B cell (primary cell): ENCODE measurements around the gene MED17. TPM values are rescaled to one million over a fixed set of nuclear protein-coding genes. Genes with fewer than 3 reads are reported as not detected.

Source experiments
- ATAC-seq: fragments of 200-7000 bp; cut with Tn5 transposase; one replicate; pipeline ENCODE4 v1.10.0; 2021; ENCODE audit warnings: low read depth, mild to moderate bottlenecking, moderate number of reproducible peaks, moderate library complexity
- CTCF ChIA-PET: fragments of 350-600 bp; sonication (Branson Sonifier 250); formaldehyde crosslinking; loops from one replicate; lab custom pipeline; 2021; ENCODE audit warnings: antibody characterized with exemption, inconsistent platforms; lab: Charles Lee
- POLR2A ChIA-PET: fragments of 350-600 bp; sonication (Branson Sonifier 250); formaldehyde crosslinking; loops from one replicate; lab custom pipeline; 2021; ENCODE audit warnings: antibody characterized with exemption; lab: Charles Lee
- DNase-seq: peaks from one replicate; pipeline ENCODE4 v3.0.0; 2013
- H2AFZ ChIP-seq: 2 replicates; pipeline ENCODE4 v1.6.1; 2012; ENCODE audit warnings: mild to moderate bottlenecking, low read depth, low read length; ENCODE audit not compliant: insufficient read depth, poor library complexity, severe bottlenecking
- H3K27ac ChIP-seq, 2 donors: 1 replicate in 1 of 2; 2 replicates in 1 of 2; pipeline ENCODE4 v1.5.1; 2012 to 2013; ENCODE audit warnings: low read length in 2 of 2, mild to moderate bottlenecking in 2 of 2, moderate library complexity in 1 of 2
- H3K27me3 ChIP-seq, 4 experiments: fragments of 200-600 bp in 1 of 4; sonication (generic) in 1 of 4; replicated peaks in 1 of 4; 1 replicate in 2 of 4; 2 replicates in 2 of 4; pipeline versions ENCODE4 v1.6.1 to v1.7.0; 2013 to 2016; ENCODE audit warnings: low read length in 3 of 4, mild to moderate bottlenecking in 2 of 4, mixed read lengths in 1 of 4, moderate library complexity in 1 of 4; ENCODE audit not compliant: insufficient read depth in 4 of 4, control insufficient read depth in 3 of 4; ENCODE audit errors: control extremely low read depth in 1 of 4
- H3K36me3 ChIP-seq, 2 experiments: replicated peaks in 1 of 2; 1 replicate in 1 of 2; 2 replicates in 1 of 2; pipeline versions ENCODE4 v1.6.1 to v1.7.1; 2013; ENCODE audit warnings: low read length in 1 of 2; ENCODE audit not compliant: insufficient read depth in 2 of 2, control insufficient read depth in 1 of 2; ENCODE audit errors: control extremely low read depth in 1 of 2, extremely low read depth in 1 of 2
- H3K4me1 ChIP-seq, 2 donors: fragments of 200-600 bp in 1 of 2; sonication (generic) in 1 of 2; 1 replicate in 1 of 2; 2 replicates in 1 of 2; pipeline versions ENCODE4 v1.5.1 to v1.6.1; 2013 to 2017; ENCODE audit warnings: low read length in 2 of 2; ENCODE audit not compliant: control insufficient read depth in 2 of 2, insufficient read depth in 2 of 2
- H3K4me2 ChIP-seq: replicated peaks from 2 replicates; pipeline ENCODE3; 2012; ENCODE audit warnings: mild to moderate bottlenecking, low read depth, low read length; ENCODE audit not compliant: poor library complexity, severe bottlenecking
- H3K4me3 ChIP-seq, 5 experiments: fragments of 200-600 bp in 1 of 5; sonication (generic) in 1 of 5; 1 replicate in 3 of 5; 2 replicates in 2 of 5; pipeline versions ENCODE4 v1.5.1 to v1.7.0; 2011 to 2016; ENCODE audit warnings: low read length in 4 of 5, mild to moderate bottlenecking in 4 of 5, low read depth in 2 of 5, control low read depth in 1 of 5, moderate library complexity in 1 of 5; ENCODE audit not compliant: insufficient read depth in 1 of 5; ENCODE audit errors: control extremely low read depth in 1 of 5, extremely low read depth in 1 of 5
- H3K79me2 ChIP-seq: fragments of 200-600 bp; sonication (generic); one replicate; pipeline ENCODE4 v1.6.0; 2016; ENCODE audit warnings: low read length; ENCODE audit not compliant: control insufficient read depth, insufficient read depth
- H3K9ac ChIP-seq: fragments of 200-600 bp; sonication (generic); 2 replicates; pipeline ENCODE4 v1.6.1; 2017; ENCODE audit warnings: mild to moderate bottlenecking, low read length, moderate library complexity
- H3K9me3 ChIP-seq, 3 donors: one replicate each; pipeline versions ENCODE4 v1.6.1 to v1.7.1; 2013; ENCODE audit warnings: low read length in 2 of 3; ENCODE audit not compliant: control insufficient read depth in 2 of 3, insufficient read depth in 1 of 3; ENCODE audit errors: control extremely low read depth in 1 of 3
- H4K20me1 ChIP-seq: 2 replicates; pipeline ENCODE4 v1.6.0; 2012; ENCODE audit warnings: mild to moderate bottlenecking, low read length; ENCODE audit not compliant: insufficient read depth, control insufficient read depth, poor library complexity, severe bottlenecking
- H3K27ac Mint-ChIP-seq: one replicate; pipeline ENCODE4 v1.8.0; 2021; ENCODE audit warnings: mixed read lengths
- H3K27me3 Mint-ChIP-seq: one replicate; pipeline ENCODE4 v1.8.0; 2021; ENCODE audit warnings: mixed read lengths
- H3K4me1 Mint-ChIP-seq: one replicate; pipeline ENCODE4 v1.8.0; 2021; ENCODE audit warnings: mixed read lengths
- H3K4me3 Mint-ChIP-seq: one replicate; pipeline ENCODE4 v1.8.0; 2021; ENCODE audit warnings: mixed read lengths
- H3K9me3 Mint-ChIP-seq: one replicate; pipeline ENCODE4 v1.8.0; 2022; ENCODE audit warnings: mixed read lengths; ENCODE audit not compliant: insufficient read depth
- CTCF ChIP-seq: fragments of 200-600 bp; IDR thresholded peaks from one replicate; pipeline ENCODE4 v1.8.0; 2022; ENCODE audit warnings: antibody characterized with exemption, mild to moderate bottlenecking
- EZH2 ChIP-seq: IDR thresholded peaks from 2 replicates; pipeline ENCODE4 v1.6.1; 2012; ENCODE audit warnings: borderline replicate concordance, low read depth, mild to moderate bottlenecking, moderate library complexity, low read length; ENCODE audit not compliant: insufficient read depth, poor library complexity, severe bottlenecking
- WGBS: methylation state at CpG from one replicate; pipeline ENCODE4 v1.1.5; 2013; ENCODE audit warnings: missing lambda C conversion rate; ENCODE audit not compliant: insufficient coverage; 5-methylcytosine and 5-hydroxymethylcytosine counted together
- intact Hi-C: fragments of 100-400 bp; cut with micrococcal nuclease; formaldehyde crosslinking; loops from one replicate; pipeline ENCODE4 v1.10.0; 2022
- polyA plus RNA-seq: library from polyadenylated mRNA; depleted of rRNA; stranded (reverse); fragments of >200 nt; gene quantifications from 2 replicates; pipeline ENCODE4 v1.2.3, GENCODE V29; 2012
- total RNA-seq, 2 donors: library from RNA; stranded (reverse); fragments of 120-200 nt in 1 of 2; gene quantifications; 1 replicate in 1 of 2; 2 replicates in 1 of 2; pipeline versions ENCODE4 v1.2.3 to v1.2.4, GENCODE V29; 2013 to 2022

The MED17 gene
- total and polyA plus RNA-seq, 2 donors (not counting 1 experiment from before 2014, with no cell fraction given), result 26.1 to 78.1 TPM

- ChIA-PET CTCF (no interaction called here), POLR2A (no interaction called here)
- Histone ChIP-seq H3K9ac (no peak overlapping the region), H4K20me1 (no peaks in the 10 kb centered on the region), H3K79me2 (no peaks in the 10 kb centered on the region), H3K4me2 (no peak overlapping the region), H3K9me3 (peaks cover 0 to 5% (median 0%) of the 10 kb centered on the region in 3 donors), H3K27me3 (no peaks in the 10 kb centered on the region), H3K4me3 (no peak overlapping the region), H3K27ac (no peak overlapping the region), H2AFZ (no peak overlapping the region), H3K36me3 (peaks cover 0 to 21% of the 10 kb centered on the region in 2 experiments), H3K4me1 (no peaks in the 10 kb centered on the region)
- no peak for ATAC-seq
- no peak for TF ChIP-seq EZH2
- TF ChIP-seq CTCF, result no peak
- DNase-seq, result no peak
- Mint-ChIP-seq H3K4me3 (no peak overlapping the region), H3K4me1 (no peaks in the 10 kb centered on the region), H3K9me3 (no peaks in the 10 kb centered on the region), H3K27ac (no peak overlapping the region), H3K27me3 (no peaks in the 10 kb centered on the region)
- intact Hi-C loops, result no loop called here
- 100% methylated on average over 3 of the region's 5 CpGs for WGBS
Observed at GRCh38 chr11:93766504-93766903, 17.6 kb upstream of the MED17 start.

GRCh38 chr11:93767018-93767417 lies 17.1 kb upstream of the MED17 start:
- peaks cover 0 to 21% of the 10 kb centered on the region in 2 experiments for H3K36me3 ChIP-seq
- ChIA-PET CTCF (no interaction called here), POLR2A (no interaction called here)
- no peak for TF ChIP-seq EZH2
- TF ChIP-seq CTCF, result no peak
- no peak overlapping the region for H3K9ac ChIP-seq
- Mint-ChIP-seq H3K27me3 (no peaks in the 10 kb centered on the region), H3K27ac (no peak overlapping the region), H3K9me3 (no peaks in the 10 kb centered on the region), H3K4me3 (no peak overlapping the region), H3K4me1 (no peaks in the 10 kb centered on the region)
- no peak overlapping the region for H2AFZ ChIP-seq
- ATAC-seq (no peak), DNase-seq (no peak)
- no peak overlapping the region for H3K4me2 ChIP-seq
- no peaks in the 10 kb centered on the region for H4K20me1 ChIP-seq
- H3K79me2 ChIP-seq, result no peaks in the 10 kb centered on the region
- H3K4me1 ChIP-seq, result no peaks in the 10 kb centered on the region
- 100% methylated on average over 1 of the region's 3 CpGs for WGBS
- no peak overlapping the region for H3K27ac ChIP-seq
- intact Hi-C loops, result no loop called here
- H3K27me3 ChIP-seq, result no peaks in the 10 kb centered on the region
- H3K4me3 ChIP-seq, result no peak overlapping the region
- H3K9me3 ChIP-seq, result peaks cover 0 to 7% (median 0%) of the 10 kb centered on the region in 3 donors
